GM19035 (cell line): ENCODE measurements around the gene RYR2.

Experiments used
- ATAC-seq: cut with Tn5 transposase; IDR thresholded peaks from one replicate; pipeline ENCODE4 v1.9.1; 2021; ENCODE audit not compliant: unreplicated experiment

The RYR2 gene

DNA sequence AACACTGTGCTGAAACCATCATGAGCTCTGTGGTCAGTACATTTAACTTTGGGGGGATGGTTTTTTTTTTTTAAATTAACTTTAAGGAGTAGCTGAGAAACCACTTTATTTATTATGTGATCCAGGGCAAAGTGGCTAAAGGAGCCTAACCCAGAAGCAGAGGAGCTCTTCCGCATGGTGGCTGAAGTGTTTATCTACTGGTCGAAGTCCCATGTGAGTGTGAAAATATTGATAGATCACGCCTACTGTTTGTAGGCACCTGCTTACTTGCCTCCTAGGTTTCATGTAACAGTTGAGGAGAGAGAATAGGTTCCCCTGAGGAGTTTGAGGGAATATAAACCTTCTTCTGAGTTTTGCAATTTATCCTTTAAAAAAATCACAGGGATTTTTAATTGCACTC lies 667.4 kb downstream of the RYR2 start:
- ATAC-seq: no peak

DNA sequence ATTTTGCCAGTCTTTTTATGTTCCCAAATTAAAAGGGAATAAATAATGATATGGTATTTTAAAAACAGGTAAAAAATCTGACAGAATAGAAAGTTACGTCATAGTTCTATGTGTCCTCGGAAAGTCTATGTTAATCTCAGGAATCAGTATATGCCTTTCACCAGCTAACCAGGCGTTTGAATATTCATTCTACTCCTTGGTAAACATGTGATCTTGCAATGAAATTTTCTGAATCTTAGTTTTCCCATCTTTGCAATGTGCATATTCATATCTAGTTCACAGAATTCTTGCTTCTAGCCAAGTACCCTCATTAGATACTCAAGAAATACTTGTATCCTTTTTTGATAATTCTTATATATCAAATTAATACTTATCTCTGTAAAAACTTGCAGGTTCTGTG lies 669.3 kb downstream of the RYR2 start:
- ATAC-seq: no peak

DNA sequence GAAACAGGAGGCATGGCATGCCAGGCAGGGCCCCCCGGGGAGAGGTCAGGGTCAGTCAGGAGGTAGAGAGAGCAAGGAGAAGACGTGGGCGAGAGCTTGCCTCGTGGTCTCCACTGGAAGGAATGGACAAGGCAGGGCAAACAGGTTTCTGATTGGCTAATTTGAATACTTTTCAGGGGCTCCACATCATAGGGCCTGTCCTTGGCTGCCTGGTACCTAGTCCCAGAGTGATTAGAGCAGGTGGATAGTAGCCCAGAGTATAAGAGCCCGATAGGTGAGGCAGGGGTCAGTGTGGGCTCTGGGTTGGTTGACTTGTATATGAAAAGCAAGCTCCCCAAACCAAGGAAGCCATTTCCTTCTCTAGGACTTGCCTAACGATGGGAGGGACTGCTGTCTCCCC lies 670.1 kb downstream of the RYR2 start:
- ATAC-seq: no peak

DNA sequence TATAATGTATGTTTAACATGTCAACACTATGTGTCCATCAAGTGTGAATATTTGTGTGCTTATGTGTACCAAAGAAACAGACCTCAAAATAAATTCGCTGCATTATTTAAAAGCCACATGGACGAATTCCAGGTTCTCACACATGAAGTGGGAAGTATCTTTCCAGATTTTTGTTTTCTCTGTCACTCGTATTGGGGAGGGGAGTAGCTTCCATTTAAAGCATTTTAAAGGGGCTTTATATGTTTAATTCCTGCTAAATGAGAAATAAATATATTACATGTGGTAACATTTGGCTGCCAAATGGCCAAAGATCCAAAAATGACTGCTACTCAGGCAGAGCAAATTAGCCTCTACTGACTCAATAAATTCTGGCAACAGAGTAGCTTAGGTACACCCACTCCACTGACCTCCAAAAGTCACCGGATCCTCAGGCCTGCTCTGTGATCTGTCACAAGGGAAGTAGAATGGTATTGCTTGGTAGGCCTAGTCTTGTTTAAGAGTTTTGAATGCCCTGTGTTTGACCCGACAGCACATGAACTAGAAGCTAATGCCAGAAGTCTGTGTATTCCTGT lies 670.7 kb downstream of the RYR2 start:
- ATAC-seq: no peak

DNA sequence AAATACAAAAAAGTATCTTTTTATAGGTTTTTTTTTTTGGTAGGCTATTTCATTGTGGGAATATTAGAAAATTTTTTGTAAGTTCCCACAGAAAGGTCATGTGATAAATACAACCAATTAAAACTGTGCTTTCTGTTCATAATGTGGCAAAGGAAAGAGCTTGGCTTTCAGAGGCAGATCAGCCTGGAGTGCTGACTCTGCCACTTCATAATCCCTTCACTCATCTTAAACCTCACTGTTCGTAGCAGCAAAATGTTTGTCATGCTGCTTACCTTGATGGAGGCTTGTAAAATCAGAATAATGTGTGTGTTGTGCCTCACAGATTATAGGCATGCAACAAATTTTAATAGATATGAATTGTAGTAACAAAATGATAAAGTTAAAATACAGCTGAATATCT lies 671.9 kb downstream of the RYR2 start:
- no peak for ATAC-seq

DNA sequence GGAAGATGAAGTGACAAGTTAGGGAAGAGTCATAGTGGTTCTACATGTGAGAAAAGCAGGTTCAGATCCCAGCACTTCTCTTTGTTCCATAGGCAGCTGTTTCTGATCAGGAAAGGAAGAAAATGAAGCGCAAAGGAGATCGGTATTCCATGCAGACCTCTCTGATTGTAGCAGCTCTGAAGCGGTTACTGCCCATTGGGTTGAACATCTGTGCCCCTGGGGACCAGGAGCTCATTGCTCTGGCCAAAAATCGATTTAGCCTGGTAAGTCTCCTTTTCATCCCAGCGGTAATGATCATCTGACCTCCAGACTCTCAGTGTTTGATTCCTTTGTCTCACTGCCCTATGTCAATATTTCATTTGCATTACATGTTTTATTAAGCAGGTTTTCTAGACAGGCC lies 675.1 kb downstream of the RYR2 start:
- ATAC-seq: no peak

DNA sequence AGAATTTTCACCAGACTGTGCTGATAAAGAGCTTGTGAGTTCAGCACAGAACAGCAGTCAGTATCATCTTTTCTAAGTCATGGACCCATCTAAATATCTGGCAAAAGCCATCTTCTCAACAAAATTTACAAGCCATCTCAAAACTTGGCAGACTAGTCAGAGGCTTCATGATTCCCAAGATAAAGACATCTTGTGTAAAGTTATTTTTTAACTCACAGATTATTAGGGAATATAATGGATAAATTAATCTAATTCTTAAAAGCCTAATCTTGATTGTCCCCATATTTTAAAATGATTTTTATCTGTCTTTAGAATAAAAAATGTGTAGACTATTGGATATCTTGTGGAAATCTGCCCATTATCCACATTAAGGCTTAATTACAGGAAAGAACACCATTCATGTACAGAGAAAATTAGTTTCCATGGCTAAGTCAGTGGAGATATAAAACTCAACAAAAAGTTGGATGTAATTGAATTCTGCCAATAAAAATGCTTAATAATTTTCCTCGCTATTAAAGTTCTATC lies 688.9 kb downstream of the RYR2 start:
- no peak for ATAC-seq

DNA sequence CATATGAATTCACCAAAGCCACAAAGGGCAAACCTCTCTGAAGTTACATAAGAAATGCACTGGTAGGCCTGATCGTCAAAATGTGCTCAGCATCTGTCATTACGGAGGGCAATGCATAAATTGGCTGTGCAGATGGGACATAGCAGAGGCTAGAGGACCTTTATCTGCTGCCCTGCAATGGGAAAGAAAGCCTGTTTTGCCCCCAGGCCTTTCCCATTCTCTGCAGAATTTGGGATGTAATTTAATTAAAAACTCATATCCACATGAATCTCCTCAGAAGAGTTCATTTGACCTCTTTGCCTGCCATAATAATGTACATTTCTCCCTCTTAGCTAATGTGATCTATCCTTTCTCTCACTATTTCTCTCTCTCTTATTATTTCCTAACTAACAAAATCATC lies 690.7 kb downstream of the RYR2 start:
- no peak for ATAC-seq

DNA sequence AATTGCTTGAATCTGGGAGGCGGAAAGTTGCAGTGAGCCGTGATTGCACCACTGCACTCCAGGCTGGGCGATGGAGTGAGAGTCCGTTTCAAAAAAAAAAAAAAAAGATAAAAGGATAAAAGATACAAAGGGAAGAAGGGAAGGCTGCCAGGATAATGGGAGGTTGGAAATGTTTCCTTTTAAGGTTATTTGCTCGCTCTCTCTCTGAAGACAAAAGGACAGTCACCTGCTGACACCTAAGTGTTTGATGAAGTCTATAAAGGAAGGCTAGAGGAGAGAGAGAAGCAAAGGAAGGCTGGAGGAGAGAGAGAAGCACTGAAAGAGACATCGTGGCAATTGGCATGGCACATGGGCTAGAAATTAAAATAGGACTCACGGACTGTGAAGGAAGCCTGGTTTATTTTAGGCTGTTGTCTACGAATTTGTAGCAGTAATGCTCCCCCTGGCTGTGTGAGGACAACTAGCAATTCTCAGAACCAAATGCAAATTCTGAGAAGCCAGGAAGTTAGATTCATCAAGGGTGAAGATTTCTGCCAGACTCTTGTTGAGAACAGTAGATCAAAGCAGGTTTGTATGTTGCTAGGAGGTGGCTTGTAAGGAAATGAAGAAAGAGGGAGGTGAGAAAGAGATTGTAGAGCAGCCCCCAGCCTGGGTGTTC lies 694.5 kb downstream of the RYR2 start:
- no peak for ATAC-seq

DNA sequence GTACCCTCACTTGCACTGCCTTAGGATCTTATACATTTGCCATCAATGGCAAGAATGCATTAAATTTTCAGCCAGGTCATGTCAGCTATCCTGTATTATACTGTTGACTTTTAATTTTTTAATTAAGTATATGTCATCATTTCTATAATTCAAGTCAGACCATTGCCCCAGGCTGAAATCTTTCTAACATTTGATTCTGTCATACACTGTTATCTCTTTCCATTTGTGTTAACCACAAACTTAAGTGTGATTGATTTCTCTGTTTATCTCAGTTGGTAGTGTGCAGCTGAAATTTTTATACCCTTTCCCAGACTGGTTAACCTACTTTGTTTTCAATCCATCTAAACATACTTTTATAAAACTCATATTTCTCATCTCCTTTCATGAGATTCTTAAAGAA lies 695.5 kb downstream of the RYR2 start:
- ATAC-seq: no peak

DNA sequence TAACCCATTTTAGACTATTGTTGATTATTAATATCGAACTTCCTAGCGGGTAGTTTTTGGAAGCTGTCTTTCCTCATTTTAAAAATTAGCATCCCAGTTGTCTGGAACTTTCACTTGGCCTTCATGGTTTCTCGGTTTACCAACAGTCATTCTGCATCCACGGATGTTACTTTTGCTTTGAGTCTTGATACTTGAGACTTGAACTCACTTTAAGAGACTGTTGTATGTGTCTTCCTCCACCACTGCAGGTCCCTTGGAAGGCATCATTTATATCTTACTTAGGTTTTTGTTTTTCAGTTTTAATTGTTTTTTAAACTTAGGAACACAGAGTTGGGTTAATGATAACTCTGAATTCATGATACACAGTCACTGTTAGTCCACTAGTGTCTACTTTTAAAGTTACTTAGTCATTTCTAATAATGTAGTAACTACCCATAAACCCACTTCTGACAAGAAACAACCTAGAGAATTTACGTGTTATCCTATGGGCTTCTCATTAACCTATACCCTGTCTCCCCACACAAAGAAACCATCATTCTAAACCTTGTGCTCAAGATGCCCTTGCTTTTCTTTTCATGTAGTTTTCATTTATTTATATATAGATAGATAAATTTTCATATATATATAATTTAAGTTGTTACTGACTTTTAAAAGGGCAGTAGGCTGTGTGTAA lies 696.1 kb downstream of the RYR2 start:
- no peak for ATAC-seq

DNA sequence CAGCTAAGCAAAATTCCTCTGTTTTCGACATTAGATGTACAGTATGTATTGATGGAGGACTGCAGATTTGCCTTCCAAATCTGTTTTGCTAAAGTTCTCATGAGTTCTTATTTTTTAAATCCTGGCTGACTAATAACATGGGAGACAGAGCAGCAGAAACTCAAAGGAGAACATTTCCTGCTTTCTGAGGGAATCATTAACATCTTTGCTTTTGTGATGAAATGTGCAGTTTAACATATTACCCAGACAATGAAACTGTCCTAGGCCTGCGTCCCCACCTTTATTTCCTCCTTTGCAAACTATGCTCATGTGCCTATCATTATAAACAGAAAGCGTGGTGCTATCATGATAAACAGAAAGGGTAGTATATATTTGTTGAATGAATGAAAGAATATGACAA lies 698.9 kb downstream of the RYR2 start:
- no peak for ATAC-seq

DNA sequence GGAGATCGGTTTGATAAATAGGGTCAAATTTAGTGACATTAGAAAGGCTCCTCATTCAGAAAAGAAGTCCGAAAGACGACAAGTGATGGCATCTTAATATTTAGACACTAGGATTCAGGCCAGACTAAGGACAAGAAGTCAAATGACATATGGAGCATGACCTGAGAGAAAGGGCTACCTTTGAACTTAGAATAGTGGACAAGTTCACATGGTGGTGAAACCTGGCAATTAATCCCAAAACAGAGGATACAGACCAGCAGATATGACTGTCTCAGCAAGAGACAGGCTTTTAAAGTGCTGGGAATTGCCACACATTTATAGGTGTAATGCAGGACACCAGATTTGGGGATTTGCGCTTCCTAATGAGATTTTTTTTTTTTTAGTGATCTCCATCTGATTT lies 703.6 kb downstream of the RYR2 start:
- no peak for ATAC-seq

DNA sequence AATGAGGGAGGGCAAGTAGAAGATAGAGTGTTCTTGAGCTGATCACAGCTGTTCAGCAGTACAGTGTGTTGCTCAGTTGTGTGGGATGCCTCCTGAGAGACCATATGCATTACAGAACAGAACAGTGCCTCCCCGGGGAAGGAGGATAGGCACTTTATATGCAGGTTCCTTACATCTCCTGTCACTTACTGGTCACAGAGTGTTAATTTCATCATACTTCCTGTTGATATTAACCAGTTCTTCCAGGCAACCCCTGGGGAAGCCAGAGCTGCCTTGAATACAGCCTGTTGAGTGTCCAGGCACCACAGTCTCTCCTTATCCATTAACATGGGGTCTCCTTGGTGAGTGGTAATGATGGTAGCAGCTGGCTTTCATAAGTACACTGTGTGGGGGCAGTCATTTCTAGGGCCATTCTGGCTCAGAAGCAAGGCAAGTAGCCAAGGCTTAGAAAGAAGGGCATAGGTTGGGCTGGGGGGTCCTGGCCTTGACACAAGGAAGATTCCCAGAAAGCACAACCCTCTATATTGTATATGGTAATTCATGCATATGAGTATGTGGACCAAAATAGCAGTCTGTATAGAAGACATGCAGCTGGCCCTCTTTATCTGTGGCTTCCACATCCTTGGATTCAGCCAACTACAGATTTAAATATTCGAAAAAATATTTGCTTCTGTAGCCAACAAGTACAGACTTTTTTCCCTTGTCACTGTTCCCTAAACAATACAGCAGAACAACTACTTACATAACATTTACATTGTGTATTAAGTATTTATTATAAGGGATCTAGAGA lies 706.4 kb downstream of the RYR2 start:
- no peak for ATAC-seq

DNA sequence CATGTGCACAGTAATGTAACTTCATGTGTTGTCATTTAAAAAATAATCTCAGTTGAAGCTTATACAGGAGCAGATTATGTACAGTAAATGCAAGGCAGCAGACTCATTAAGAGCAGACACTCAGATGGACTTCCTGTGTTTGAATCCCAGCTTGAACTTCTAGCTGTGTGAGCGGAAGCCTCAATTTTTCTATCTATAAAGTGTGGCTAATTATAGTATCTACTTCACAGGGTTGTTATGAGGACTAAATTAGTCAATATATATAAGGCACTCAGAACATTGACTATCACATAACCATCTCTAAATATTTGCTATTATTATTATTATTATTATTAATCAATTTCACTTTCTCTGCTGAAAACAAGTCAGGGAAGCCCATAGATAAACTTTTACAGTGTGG lies 707.1 kb downstream of the RYR2 start:
- no peak for ATAC-seq

DNA sequence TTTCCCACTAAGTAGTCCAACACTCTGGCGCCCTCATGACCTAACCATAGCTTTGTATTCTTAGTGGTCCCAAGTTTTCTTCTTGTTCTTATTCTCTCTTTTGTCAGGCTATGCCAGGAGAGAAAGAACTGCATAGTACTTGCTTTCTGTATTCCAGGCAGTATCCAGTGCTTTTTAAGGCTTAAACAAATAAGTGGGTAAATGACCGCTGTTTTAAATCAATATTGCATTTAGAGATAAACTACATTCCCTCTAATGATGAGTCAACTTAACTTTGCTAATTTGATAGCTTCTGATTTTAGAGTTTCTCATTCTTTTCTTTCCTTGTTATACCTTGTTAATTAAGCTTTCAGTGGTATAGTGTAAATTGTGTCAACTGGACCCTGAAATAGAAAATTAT lies 709.1 kb downstream of the RYR2 start:
- ATAC-seq: no peak

DNA sequence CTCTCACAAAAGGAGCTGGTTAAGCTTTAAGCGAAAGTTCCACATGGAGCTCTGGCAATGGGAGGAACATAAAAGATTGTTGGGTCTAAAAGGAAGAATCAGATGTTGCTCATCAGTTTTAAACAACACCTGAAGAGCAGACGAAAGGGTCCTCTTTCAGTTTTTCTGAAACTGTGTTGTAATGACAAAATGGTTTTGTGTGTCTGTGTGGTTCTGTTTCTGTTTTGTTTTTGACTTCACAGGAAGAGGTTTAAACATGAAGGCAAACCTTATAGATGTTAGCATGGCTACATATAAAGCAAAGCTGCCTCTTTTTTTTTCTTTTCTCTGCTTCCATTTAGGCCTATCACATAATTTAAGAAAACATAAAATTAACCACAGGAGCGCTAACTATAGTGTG lies 712.6 kb downstream of the RYR2 start:
- no peak for ATAC-seq

DNA sequence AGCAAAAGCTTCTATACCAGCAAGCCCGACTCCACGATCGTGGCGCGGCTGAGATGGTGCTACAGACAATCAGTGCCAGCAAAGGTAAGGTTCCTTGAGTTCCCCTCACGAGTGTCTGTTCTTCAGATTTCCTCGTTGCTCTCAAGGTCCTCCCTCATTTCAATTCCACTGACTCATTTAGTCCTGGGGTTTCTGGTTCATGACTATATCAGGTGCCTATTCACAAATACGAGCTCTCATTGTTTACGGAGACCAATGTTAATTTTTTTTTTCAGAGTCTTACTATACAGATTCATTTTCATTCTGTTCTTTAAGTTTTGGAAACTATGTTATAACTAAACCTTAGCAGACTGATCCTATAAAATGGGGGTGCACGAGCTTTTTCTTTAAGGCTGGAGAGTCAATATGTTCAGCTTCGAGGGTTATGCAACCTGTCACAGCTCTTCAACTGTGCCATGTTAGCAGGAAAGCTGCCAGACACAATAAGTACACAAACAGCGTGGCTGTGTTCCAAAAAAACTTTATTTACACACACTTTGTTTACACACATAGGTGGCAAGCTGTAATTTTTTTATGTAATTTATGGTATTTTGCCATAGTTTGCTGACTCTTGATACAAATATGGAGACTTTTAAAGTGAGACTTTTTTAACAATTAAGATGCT lies 714.5 kb downstream of the RYR2 start:
- no peak for ATAC-seq

DNA sequence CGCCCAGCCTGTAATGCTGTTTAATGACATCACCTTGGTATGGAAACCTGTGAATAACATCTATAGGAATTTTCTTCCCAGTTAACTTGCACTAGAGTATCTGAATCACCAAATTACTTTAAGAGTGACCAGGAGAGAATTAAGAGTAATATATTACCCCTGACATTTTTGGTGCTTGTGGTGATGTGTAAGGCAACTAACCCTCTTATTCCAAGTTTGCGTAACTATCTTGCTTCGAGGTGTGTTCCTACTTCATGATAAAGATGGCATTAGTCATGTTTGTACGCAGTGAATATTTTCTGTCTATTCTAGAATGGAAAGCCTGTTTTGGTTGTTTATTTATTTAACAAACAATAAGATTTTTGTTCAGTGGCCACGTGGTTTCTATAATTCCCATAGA lies 717.4 kb downstream of the RYR2 start:
- ATAC-seq: no peak

DNA sequence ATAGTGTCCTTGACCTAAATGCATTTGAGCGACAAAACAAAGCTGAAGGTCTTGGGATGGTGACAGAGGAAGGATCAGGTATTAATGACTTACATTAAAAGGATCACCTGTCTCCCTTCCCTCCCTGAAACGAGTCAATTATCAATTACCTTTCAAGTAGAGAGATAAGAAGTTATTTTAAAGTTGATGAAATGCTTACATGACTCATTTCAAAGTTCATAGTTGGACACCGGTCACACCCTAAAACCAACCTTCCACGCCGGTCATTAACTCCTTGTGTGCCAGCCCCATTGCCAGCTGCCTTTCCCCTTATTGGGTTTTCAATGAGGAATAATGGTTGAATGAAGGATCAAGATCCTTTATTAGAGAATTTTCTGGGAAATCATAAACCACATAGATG lies 719.0 kb downstream of the RYR2 start:
- no peak for ATAC-seq

DNA sequence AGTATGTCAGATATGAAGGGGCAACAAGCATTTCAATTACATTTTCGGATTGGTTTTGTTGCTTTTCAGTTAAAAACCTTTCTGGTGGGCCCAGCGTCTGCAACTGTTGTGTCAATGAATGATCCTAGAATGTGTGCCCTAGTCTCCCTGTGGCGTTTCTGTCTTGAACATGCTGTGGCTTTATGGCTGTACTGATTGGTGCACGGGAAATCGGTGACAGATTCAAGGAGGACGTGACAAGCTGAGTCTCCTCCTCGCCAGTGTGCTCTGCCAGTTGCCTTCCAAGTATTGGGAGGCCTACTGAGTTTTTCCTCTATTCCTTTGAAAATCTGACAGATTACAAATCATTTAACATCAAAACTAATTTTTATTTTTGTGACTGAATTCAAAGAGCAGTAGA lies 721.2 kb downstream of the RYR2 start:
- no peak for ATAC-seq
